Colon (tissue), 2 donors: ENCODE measurements around the gene IQSEC3.

ENCODE experiments used
- FAIRE-seq: peaks from 2 replicates; lab custom pipeline; 2012; peaks lifted over from hg19 to GRCh38; lab: Jason Lieb, UNC
- donor health status: control.
- donor health status: control.

The IQSEC3 gene

DNA sequence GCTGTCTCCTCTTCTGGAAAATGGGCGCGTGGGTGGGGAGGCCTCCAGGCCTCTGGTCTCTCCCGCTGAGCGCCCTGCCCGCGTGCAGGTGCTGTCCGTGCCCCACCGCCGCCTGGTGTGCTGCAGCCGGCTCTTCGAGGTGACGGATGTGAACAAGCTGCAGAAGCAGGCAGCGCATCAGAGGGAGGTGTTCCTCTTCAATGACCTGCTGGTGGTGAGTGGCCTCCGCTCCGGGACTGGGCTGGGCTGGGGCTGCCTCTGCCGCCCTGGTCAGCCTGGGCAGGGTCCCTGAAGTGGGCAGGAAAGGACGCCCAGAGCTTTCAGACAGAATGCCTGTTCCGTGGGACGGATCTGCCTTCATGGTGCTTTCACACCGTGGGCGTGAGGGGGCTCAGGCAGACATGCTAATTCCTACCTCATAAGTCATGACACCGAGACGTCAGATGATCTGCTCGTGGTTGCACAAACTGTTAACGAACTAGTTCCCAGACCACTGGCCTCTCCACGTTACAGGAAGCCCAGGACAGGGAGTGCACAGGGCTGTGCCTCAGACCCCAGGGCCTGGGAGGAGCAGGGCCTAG is 96.9 kb downstream of the IQSEC3 start:
- FAIRE-seq: no peak

DNA sequence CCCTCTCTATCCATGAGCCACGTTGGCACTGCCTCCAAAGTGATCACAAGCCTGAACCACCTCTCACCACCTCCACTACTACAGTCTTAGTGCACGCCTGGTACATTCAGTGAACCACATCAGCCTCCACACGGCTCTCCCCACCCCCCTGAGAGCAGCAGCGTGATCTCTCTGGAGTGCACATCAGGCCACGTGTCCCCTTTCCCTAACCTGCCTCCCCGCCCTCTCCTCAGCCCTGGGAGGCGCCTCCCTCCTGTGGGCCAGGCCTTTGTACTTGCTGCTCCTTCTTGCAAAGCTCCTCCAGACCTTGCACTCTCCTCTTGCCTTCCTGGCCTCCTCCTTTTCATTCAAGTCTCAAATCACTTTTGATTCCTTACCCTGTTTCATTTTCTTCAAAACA is 97.6 kb downstream of the IQSEC3 start:
- no peak for FAIRE-seq

DNA sequence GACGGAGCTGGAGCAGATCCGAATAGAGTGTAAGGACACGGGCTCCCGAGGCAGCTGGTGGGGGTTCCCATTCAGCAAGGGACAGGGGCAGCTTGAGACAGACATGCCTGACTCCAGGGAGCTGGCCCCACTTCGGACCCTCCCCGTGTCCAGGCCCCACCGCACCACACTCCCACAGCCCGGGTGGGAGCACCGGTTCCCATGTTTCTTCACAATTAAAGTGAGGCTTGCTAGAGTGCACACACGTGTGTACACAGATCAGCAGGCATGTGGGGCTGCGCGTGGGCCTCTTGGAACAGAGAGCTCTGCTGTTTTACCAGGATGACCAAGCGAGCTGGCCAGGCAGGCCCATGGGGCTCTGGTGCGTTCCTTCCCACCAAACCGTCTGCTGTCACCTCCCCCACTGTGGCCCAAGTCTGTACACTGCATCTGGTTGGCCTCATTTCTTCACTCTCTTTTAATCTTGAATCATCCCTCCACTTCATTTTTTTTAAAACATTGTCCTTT is 99.3 kb downstream of the IQSEC3 start:
- FAIRE-seq: no peak

DNA sequence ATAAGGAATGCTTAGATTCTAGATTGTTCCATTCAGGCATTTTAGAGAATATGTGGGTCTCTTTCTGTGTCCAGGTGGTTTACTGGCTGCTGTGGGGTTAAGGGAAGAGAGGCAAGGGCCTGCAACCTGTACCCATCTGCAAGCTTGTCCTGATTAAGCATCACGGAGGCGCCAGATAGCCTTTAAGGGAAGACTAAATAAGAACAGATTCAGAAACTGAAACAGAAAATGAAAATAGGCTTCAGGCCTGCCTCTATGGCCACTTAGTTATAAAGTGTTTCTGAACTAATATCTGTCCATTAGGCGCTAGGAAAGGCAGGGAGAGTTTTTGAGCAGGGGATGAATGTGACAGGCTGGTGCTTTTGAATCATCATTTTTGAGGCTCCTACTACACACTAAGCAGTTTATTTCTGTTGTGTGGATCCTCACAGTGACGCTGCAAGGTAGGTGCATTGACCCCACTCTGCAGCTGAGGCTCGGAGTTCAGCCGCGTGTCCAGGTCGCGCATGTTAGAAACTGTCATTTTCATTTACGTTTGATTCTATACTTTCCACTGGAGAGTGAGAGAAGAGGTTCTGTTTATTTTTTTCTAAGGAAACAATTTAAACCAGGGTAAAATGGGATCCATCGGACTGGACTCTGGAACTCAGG is 100.0 kb downstream of the IQSEC3 start:
- FAIRE-seq: no peak

DNA sequence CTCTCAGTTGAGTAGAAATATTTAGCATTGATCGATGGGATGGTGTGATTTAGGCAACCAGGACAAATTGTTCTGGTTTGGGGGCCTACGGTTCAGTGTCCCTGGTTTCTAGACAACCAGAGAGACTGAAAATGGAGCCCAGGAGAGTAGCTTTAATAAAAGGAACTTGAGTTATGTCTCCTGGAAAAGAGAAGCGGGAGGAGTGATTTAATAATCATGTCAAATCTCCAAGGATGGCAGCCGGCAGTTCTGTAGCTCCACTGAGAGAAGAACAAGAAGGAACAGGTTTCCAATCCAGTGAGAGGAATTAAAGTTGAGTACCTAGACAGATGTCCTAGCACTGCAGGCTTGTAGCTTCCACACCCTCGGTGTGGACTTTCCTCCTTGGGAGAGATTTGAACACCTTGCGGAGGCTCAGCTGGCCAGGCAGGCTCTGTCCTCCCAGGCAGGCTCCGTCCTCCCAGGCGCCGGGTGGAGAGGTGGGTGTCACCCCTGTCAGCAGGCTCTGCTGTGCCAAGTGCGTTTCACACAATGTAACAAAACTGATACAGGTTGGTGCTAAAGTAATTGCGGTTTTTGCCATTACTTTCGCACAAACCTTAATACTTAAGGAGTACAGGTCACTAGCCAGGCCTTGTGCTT is 101.5 kb downstream of the IQSEC3 start:
- FAIRE-seq: no peak

DNA sequence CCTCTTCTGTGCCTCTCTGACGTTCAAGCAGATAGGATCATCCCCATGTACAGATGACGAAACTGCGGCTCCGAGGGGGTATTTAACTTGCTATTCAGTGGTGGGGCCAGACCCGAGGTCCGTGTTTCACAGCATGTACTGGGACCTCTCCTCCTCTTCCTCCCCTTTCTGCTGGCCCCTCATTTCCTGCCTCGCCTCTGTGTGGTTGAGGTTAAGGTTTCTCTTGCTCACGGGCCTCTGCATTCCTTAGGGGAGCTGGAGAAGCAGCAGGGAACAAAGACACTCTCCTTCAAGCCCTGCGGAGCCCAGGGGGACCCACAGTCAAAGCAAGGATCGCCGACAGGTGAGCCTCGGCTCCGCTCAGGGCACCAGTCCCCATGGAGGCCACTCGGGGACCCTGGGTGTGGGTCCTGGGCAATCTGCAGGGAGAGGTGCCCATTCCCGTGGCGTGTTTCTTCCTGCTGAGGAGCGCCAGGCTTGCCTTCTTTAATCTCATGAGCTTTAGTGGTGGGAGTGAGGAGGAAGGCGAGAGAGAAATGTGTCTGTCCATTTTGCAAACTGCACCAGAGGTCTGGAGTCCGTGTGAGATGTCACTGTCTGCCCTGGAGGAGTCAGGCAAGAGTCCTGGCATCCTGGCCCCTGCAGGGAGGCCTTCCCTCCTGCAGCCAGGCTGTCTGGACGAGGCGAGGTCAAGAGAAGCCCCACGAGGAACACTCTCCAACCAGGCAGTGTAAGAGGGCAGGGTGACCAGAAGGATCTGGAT is 102.4 kb downstream of the IQSEC3 start:
- no peak for FAIRE-seq

DNA sequence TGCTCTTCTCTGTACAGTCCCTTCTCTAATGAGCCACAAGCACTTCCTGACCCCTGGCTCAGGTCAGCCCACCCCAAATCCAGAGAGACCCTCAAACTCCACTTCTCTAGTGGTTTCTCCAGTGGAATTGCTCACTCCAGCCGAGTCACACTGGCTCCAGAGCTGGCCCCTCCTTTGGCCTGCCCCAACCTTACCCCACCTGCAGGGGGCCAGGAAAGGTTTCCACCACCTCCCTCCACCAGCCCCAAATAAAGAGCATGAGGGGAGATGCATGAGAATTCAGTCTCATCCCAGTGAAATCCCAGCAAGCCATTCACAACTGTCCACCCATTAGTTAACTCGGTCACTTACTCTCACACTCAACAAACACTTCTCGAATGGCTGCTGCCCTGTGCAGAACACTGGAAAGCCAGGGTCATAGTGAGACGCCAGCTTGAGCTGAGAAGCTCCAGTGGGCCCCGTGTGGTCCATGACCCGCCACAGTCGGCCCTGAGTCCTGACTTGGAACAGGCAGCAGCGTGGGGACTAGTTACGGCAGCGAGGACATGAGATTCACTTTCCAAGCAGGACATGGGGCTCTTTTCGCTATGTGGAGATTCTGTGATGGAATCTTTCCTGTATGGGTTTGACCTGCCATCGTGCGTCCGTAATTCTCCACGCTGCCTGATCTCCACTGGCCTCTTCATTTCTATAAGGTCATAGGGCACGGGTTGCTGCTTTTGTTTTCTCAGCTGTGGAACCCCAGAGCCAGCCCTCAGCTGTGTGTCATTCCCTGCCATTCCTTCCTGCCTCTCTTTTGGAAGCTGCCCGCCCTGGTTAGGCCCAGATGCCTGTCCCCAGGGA is 103.2 kb downstream of the IQSEC3 start:
- FAIRE-seq: no peak

DNA sequence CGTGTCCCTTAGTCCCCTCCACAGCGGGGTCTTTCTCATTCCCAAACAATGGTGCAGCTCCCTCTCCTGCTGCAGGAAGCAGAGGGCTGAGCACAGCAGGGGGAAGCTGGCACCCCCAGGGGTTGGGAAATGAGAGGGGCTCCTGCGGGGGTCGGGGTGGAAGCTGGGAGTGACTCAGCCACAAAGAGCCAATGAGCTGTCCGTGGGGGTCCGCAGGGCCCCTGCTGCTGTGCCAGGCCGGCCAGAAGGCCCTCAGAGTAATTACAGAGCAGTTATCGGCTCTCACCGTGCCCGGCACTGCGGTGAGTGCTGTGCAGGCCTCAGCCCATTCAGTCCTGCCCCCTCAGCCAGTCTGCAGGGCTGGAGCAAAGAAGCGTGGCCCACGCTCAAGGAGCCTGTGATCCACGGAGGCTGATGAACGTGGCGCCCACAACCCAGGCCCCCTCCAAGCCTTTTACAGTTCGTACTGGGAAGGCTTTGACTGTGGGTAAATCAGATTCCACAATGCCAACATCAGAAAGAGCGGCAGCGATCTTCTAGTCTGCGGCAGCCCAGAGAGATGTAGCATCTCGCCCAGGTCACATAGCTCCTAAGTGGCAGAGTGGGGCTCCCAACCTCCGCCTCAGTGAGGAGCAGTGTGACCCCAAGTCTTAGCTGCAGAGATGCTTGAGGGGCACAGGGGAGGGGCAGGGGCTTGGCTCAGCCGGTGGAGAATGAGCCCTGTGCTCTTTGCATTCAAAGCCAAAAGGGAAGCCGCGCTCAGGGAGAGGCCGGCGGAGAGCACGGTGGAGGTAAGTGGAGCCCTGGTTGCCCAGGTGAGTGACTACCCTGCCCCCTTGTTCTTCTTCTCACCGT is 104.0 kb downstream of the IQSEC3 start:
- no peak for FAIRE-seq

DNA sequence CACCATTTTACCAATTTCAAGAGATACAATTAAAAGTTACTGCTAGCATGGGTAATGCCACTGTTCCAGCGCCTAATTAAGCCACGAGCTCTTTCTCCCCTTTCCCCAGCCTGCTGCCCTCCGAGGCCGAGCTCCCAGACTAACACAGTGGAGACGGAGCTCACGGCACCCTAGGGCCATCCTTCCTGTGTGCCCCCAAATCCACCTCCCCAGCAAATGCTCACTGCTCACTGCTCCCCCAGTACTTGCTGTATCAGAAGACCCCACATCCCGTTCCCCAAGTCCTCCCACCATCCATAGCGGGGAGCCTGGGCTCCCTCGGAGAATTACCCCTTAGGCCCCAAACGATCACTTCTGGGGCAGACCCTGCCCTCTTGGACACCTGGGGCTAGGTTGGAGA is 104.7 kb downstream of the IQSEC3 start:
- FAIRE-seq: no peak

DNA sequence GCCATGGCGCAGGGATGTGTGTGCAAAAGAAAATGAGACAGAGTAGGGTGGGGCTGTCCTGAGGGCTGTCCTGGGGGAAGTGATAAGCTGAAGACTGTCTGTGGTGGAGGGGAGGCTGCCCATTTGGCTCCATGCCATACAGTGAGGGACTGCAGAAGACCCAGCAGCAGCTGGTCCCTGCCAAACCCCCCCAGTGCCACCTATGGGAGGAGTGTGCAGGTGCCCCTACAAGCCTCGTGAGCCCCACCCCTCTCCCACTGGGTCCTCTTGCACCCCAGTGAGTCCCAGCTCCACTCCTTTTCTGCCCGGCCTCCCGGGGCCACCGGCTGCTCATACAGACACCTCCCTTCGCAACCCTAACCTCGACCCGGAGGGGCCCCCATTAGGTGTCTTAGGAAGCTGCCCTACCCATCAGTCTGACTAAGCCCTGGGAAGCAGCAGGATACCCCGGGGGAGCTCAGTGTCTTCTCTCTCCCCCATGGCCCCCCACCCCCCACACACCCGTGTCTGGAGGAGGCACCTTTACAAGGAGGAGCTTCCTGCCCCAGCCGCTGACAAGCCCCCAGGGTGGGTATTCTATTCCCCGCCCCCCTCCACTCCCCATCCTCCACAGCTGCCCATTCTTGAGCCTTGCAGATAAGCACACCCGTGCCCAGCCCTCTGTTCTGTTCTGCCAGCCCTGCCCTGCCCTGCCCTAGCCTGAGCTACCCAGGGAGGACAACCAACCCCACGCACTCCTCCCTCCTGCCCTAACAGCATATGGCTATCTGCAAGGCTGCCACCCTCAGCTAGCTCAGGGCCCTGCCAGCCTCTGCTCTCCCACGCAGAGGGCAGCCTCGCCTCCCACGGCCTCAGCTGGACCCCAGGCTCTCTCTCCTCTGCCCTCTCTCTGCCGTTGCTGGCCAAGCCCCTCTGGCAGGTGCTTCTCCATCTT is 105.4 kb downstream of the IQSEC3 start:
- FAIRE-seq: no peak

DNA sequence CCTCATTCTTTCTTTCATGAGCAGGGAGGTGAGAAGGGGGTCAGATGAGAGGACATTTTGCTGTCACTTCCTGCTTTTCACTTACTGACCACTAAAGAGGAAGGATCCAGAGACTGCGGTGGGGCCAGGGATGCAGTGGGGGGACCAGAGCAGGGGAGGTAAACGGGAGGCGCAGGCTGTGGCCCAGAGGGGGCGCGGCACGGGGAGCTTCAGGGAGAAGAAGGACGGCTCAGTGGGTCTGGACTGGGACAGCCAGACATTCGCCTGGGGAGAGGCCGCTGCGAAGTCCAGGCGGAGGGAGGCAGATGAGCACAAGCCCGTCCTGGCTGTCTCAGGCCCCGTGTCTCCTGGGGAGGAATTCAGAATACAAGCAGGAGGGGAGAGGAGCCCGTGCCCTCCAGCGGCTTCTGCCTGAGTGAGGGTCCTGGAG is 106.2 kb downstream of the IQSEC3 start:
- FAIRE-seq: no peak

DNA sequence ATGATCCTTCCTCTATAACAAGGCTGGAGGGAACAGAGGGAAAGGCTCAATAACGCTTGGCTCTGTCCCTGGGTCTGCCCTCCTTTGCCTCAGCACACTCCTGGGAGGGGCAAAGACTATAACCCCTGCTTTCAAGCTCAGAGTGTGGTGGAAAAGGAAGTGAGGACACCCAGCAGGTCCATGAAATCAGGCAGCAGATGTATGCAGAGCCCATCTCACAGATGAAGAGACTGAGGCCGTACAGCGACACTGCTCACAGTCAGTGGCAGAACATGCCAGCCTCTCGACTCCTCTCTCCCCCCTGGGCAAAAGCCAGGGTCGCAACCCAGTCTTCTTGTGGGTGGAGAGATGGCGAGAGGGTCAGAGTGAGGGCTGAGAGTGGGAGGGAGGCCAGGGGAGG is 107.6 kb downstream of the IQSEC3 start:
- no peak for FAIRE-seq

DNA sequence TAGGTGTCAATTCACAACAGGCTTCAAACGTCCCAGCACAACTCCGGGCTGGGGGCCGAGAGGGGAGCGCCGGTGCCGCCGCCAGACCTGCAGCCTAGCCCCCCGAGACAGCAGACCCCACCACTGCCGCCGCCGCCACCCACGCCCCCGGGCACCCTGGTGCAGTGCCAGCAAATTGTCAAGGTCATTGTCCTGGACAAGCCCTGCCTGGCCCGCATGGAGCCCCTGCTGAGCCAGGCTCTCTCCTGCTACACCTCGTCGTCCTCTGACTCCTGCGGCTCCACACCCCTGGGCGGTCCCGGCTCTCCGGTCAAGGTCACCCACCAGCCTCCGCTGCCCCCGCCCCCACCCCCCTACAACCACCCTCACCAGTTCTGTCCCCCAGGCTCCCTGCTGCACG is 108.0 kb downstream of the IQSEC3 start:
- no peak for FAIRE-seq

DNA sequence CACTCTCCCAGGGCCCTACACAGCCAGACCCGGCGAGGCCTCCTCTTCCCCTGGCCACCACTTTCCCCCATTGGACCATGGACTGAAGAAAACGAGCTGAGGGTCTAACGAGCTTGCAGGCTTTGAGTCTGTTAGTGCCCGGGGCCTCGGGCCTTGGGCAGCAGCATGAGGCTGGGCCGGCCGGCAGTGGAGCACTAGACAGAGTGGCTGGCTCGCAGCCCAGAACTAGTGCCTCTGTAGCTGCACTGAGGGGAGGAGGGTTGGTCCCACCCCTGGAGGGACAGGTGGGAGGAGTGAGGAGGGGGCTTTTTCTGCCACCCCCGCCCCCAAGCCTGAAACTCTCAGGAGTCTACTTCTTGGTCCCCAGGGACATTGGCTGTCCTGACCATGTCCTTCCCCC is 108.7 kb downstream of the IQSEC3 start:
- FAIRE-seq: no peak

DNA sequence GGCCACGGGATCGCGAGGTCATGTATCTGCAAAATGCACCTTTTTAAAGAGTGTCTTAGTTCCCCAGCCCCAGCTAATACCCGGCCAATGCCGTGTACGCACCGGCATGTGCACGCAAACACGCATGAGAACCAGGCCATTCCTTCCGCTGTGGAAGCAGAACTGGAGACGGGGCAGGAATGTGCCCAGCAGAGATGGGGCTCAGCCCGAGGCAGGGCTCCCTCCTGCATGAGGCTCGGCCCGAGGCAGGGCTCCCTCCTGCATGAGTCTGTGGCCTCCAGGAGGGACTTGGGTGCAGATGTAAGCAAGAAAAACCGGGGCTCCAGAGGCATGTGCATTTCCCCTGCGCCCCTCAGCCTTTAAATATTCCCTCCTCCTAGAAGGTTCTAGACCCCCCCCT is 109.2 kb downstream of the IQSEC3 start:
- no peak for FAIRE-seq

DNA sequence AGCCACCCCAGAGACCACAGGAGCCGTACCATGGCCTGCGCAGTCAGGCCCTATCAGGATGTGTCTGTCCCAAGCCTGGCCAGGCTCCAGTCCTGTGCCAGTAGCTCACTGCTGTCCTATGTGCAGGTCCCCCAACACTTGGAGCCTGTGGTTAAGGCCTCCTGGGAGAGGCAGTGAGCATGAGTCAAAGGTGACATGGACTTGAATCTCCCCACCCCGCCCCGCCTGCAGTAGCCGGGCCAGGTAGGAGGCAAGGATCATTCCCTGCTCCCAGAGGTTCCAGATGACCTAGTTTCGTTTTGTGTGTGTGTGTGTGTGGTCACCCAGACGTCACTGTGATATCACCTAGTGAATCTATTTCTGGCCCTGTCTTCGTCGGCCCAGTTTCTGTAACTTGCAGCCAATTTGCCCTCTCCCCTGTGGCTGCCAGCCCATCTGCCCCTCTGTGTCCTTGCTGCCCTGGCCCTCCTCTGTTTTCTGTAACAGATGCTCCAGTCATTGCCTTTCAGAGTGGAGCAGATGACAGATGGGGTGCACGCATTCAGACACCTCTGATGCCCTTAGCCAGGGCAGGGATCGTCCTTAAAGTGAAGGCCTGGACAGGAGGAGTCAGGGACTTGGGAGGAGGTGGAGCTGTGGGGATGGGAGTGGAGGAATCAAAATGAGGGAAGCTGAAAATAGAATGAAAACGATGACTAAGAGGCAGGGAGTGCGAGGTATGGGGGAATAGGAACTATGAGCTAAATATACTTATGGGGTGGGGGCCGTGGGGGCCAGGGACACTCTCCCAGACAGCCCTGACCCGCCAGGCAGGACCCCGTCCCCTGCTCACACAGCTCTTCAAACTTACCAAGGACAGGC is 110.0 kb downstream of the IQSEC3 start:
- FAIRE-seq: no peak

DNA sequence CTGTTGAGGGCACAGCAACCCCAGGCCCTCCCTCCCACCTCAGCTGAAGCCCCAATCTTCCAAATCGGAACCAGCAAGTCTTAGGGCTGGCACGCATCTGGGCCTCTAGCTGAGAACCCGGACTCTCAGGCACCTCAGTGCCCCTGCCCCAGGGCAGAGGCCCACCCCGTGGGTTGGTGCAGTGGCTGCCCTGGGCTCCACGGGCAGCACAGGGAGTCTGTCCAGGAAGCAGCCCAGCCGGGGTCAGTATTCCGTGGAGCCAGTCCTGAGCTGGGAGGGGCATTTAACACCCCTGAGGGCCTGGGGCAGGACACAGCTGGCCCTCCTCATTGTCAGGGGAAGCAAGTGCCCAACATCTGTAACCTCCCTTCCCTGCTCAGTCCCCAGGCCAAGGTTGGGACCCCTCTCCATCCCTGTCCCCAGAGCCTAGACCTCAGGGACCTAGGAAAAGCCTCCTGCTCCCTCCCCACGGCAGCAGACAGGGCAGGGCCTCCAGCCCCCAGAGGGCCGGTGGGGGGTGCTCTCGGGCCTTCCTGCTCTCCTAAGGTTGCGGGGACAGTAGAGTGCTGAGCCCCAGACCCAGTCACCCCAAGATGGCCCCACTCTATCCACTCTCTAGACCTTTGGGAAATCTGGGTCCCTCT is 110.9 kb downstream of the IQSEC3 start:
- no peak for FAIRE-seq
